H54 (cell line): Measurements from ENCODE around the gene SLC13A4.

Experiments
- DNase-seq: peaks from one replicate; pipeline ENCODE4 v3.0.0; 2011; ENCODE audit warnings: low spot score, mixed read lengths; ENCODE audit not compliant: insufficient read length
- FAIRE-seq: peaks from 3 replicates; lab custom pipeline; 2011; peaks lifted over from hg19 to GRCh38; lab: Jason Lieb, UNC
- POLR2A ChIP-seq: IDR thresholded peaks from 2 replicates; pipeline ENCODE4 v1.6.1; 2011; ENCODE audit warnings: low read depth, mild to moderate bottlenecking, low read length

Gene SLC13A4

DNA sequence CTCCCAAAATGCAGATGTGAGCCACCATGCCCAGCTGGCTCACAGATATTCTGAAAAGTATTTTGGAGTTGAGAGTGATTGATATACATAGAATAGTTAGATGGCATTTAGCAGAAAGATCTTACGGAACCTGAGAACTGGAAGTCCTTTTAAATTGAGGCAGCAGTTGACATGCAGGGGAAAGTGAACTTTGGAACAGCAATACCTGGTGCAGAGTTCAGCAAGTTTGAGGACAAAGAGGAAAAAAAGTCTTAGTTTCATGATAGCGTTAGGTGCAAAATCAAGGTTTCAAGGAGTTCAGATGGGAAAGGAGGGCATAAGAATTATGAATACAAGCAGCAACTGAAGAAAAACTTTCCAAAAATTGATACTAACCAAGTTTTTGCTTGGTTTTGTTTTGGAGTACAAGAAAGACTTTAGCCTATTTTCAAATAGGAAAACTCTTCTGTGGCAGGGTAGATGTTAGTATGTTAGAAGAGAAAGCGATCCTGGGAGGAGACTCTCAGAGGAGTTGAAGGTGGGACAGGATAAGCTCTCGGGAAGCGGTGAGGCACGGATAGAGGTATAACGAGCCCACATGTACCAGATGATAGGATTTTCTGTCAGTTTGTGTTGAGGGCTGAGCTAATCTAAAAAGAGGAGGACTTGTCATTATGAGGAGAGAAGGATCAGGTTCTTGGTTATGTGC, 93.7 kb downstream of the SLC13A4 start:
- FAIRE-seq: no peak
- TF ChIP-seq POLR2A: no peak
- no peak for DNase-seq
